HG03025 (cell line): Measurements from ENCODE around the gene PAN3.

Experiments used
- ATAC-seq: cut with Tn5 transposase; IDR thresholded peaks from one replicate; pipeline ENCODE4 v1.9.1; 2021; ENCODE audit warnings: mild to moderate bottlenecking, moderate library complexity; ENCODE audit not compliant: unreplicated experiment, low FRiP score

PAN3 gene

GRCh38 chr13:28328271-28328607 lies 189.9 kb downstream of the PAN3 start:
- no peak for ATAC-seq

- no peak for ATAC-seq
Measured at GRCh38 chr13:28329395-28330158, 191.2 kb downstream of the PAN3 start.

- ATAC-seq, result peak; percentile 63
Measured at GRCh38 chr13:28333204-28333881, 195.0 kb downstream of the PAN3 start.

GRCh38 chr13:28336193-28336657 lies 197.9 kb downstream of the PAN3 start:
- no peak for ATAC-seq

GRCh38 chr13:28337166-28338005 lies 199.0 kb downstream of the PAN3 start:
- ATAC-seq, result no peak

- ATAC-seq, result no peak
Measured at GRCh38 chr13:28338006-28338574, 199.7 kb downstream of the PAN3 start.

GRCh38 chr13:28338742-28339141 lies 200.4 kb downstream of the PAN3 start:
- ATAC-seq, result no peak

- ATAC-seq, result no peak
Measured at GRCh38 chr13:28339419-28339818, 201.1 kb downstream of the PAN3 start.

GRCh38 chr13:28340272-28340793 lies 202.0 kb downstream of the PAN3 start:
- ATAC-seq, result no peak

- no peak for ATAC-seq
Measured at GRCh38 chr13:28342251-28342650, 203.9 kb downstream of the PAN3 start.

- no peak for ATAC-seq
Measured at GRCh38 chr13:28344163-28344562, 205.8 kb downstream of the PAN3 start.
